SU-DHL-6 (cell line): ENCODE measurements around the gene TUBA3E.
"Not testable (repeated sequence)": the region's sequence is repeated elsewhere in the genome, so short reads cannot be mapped to it uniquely, and the experiment has no call there.

Experiments
- CTCF ChIP-seq: fragments of 200-600 bp; sonication (generic); IDR thresholded peaks from one replicate; pipeline ENCODE4 v1.5.1; 2017; ENCODE audit warnings: antibody characterized with exemption, mild to moderate bottlenecking, low read length, moderate library complexity; ENCODE audit not compliant: insufficient read depth, poor library complexity, severe bottlenecking
- EZH2phosphoT487 ChIP-seq: fragments of 200-600 bp; sonication (generic), shearing (Covaris generic); conservative IDR thresholded peaks from 2 replicates; pipeline ENCODE4 v1.6.1; 2018; ENCODE audit warnings: mild to moderate bottlenecking, antibody characterized with exemption, low read length, moderate library complexity, mixed read lengths

- TF ChIP-seq CTCF, EZH2phosphoT487: not testable (repeated sequence)
Measured at GRCh38 chr2:130230376-130230775, 32.1 kb upstream of the TUBA3E start.
